Raji (cell line): ENCODE measurements around the gene MEGF11.

Experiments
- POLR2A ChIP-seq: IDR thresholded peaks from 2 replicates; pipeline ENCODE4 v1.6.1; 2011; ENCODE audit warnings: low read depth, low read length, control low read depth; ENCODE audit not compliant: insufficient read depth

MEGF11 gene

DNA sequence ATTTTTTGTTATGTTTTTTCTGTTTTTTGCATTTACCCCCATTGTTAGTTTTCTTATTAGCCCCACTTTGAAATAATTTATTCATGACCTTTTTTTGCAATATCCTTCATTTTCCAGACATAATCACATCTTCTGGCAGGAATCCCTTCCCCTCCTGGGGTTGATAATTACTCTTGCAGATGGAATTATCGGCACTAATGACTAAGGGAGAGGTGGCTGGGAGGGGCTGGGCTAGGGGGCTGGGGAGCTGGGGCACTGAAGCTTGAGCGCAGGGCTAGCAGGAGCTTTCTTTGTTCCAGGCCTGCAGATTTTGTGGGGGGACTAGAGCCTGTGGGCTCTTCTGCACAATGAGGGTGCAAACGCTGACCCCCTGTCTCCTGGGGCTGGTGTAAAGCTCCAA lies 306.5 kb downstream of the MEGF11 start:
- no peak for TF ChIP-seq POLR2A

DNA sequence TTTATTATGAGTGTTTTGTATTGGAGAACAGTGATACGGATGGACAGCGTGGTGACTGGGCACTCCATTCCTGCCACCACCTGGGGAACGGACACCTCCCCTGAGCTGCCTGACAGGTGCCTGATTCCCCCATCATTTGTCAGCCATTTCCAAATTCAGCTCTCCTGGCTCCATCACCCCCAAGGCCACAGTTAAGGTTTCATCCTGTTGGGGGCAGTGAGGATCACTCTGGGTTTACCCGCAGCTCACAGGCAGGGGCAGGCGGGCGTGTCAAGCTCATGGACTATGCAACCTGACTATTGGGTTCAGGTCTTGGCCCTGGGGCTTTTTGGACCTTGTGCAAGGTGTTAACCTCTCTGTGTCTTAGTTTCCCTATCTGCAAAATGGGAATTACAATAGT lies 307.9 kb downstream of the MEGF11 start:
- TF ChIP-seq POLR2A: no peak

DNA sequence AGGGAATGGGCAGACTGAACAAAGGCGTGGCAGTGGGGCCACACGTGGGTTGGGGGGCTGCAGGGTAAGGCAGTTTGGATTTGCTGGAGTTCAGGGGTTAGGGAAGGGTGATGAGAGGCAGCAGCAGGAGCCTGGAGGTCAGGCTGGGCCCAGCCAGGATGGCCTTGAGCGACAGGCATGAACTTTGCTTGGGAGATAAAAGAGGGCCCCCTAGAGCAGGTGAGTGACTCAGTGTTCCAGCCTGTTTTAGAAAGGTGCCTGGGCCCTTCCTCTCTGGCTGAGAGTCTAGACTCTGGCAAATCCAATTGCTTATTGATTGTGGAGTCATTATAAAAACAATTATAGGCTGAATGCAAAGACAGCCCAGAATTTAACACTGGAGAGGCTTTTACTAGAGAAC lies 309.1 kb downstream of the MEGF11 start:
- TF ChIP-seq POLR2A: no peak

DNA sequence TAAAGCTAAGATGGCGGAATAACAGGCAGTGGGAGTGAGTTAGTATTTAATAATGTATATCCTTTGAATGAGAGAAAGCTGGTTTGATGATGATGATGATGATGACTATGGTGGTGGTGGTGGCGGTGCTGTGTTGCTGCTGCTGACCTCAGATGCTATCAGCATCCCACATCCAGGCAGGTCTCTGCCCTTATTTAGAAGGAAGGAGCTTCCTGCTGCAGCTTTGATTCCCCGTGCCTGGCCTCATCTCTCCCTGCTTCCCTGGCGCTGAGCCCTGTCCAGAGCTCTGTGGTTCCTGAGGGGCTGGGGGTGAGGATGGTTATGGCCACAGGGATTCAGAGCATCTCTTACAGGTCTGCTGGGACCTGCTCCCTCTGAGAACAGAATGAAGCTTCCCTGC lies 311.1 kb downstream of the MEGF11 start:
- TF ChIP-seq POLR2A: no peak

DNA sequence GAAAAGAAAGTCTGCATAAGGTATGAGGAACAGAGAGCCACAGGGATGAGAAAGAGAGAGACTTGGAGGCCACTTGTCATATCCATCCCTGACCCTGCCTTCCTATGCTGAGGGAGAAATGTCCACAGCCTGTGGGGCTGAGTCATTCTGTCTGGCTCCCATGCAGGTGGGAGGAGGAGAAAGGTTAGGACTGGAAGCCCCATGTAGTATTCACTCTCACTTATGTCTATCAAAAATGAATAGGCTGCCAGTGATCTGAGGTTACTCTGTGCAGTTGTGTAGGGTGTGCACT lies 313.0 kb downstream of the MEGF11 start:
- no peak for TF ChIP-seq POLR2A

DNA sequence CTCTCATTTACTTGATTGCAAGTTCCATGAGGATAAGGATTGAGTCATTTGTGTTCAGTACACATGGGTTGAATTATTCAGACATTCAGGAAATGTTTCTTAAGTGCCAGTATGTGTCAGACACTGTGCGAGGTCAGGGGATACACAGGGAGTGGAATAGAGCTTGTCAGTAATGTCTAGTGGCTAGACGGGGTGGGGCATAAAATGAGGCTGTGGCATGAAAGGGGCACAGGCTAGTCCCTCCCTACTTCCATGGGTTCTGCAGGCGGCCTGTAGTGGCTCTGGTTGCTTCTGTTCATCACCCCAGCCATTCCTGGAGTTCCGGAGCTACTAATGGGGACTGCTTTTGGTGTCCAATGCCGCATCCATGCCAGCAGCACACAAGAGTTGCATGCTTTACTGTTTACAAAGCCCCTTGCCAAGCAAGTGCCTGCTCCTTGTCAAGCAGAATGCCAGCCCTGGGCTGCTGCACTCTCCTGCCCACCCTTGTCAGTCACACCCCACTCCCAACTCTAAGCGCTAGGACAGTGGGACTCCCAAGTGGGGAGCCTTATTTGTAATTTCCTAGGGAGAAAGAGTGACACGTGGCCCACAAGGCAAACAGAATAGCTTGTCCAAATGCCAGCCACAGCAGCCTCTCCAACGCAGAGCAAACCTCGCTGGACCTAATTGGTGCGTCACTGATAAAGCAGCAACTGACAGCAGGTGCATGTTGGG lies 313.5 kb downstream of the MEGF11 start:
- TF ChIP-seq POLR2A: no peak

DNA sequence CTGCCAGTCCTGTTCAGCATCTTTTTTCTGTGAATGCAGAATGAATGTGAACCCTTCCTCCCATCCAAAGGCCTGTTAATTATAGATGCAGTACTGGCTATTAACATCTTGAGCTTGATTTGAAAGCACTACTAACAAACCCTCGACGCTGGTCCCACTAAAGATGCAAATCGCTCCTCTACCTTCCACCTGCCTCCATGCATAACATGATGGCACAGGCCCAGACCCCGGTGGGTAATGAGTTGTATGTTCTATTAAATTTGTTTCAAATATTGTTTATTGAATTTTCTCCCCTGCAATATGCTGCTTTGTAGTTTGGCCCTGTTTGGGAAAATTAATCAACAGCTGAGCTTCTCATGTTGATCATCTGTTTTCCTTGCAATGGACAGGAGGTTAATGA lies 314.9 kb downstream of the MEGF11 start:
- TF ChIP-seq POLR2A: no peak

DNA sequence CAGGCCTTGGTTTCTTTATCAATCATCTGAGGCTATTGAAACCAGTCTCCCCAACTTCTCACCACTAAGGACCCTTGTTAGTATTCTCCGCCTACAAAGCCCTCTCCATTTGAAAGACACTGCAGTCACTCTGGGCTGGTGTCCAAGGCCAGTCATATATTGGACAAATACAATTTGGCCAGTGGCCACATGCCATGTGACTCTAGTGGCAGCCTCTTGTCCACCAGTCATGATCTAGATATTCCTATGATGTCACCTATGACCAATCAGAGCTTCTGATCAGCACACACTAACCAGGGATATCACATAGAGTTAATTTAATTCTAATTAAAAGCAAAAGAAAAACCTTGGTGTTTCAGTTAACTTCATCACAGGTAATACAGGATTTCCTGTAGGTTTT lies 316.1 kb downstream of the MEGF11 start:
- no peak for TF ChIP-seq POLR2A

DNA sequence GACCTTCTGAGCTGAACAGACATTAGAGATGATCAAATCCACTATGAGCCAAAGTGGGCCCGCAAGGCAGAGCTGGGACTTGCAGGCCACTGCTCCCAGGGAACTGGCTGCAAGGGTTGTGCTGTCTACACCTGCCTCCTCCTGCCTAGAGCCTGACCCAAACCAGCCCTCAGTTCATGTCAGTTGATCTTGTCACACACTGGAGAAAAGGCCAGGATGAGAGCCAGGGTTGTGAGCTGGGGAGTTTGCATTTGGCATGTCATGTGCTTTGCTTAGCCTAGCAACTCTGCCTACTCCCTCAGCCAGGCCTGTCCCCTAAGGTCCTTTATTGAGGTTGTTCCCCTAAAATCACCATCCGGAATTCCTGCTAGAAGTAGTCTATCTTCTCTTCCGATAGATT lies 316.5 kb downstream of the MEGF11 start:
- no peak for TF ChIP-seq POLR2A

DNA sequence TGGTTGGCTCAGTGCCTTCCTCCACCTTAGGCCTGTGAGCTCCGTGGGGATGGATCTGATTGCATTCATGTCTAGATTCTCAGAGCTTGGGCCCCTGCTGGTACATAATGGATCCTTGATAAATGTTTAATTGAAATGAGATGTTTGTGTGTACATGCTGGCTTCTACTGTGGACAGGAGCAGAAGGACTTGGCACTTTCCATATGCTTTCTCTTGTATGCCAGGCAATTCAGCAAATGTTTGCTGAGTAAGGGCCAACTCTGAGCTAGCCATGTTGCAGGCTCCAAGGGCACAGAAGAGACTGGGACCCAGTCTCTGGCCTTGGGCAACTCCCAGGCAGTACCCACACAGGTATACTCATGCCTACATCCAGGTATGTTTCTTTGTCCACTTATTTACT lies 317.3 kb downstream of the MEGF11 start:
- TF ChIP-seq POLR2A: no peak

DNA sequence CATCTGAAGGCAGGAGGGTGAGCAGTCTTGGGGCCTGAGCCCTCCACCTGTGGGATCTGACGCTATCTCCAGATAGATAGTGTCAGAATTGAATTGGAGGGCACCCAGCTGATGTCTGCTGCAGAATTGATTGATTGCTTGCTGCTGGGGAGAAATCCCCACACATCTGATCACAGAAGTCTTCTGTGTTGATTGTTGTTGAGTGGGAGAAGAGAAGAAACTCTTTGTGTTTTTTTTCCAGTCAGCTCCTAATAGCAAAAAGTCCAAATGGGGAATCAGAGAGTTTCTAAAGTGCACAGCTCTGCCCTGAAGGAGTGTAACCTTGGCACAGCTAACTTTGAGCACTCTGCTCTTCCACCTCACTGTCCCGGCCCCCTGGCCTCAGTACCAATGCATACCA lies 318.2 kb downstream of the MEGF11 start:
- TF ChIP-seq POLR2A: no peak

DNA sequence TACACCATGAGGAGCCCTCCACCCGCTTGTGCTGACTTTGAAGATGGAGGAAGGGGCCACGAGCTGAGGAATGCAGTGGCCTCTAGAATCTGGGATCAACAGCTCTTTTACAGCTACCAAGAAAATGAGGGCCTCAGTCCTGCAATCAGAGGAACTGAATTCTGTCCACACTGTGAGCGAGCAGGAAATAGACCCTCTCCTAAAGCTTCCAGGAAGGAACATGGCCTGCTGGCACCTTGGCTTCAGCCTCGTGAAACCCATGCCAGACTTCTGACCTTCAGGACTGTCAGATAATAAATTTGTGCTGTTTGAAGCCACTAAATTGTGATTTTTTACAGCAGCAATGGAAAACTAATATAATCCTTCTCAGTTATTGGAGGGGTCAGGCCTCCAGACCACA lies 322.3 kb downstream of the MEGF11 start:
- no peak for TF ChIP-seq POLR2A

DNA sequence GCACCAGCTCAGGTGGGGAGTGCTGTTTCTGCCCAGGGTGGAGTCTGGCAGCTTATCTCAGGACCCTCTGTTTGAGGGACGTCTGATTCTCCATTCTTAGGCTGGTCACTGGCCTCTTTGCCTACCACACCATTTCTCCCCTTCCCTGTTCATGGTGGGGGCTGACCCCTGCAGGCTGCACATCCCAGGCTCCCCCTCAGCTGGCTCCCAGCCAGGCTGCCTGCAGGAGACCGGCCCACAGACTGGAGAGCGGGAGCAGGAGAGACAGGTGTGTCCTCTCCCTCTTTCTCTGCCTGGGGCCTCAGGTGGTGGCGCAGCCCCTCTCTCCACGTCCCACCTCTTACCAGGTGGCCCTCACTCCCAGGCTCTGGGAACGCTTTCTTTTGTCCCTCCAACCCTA lies 323.4 kb downstream of the MEGF11 start:
- no peak for TF ChIP-seq POLR2A

DNA sequence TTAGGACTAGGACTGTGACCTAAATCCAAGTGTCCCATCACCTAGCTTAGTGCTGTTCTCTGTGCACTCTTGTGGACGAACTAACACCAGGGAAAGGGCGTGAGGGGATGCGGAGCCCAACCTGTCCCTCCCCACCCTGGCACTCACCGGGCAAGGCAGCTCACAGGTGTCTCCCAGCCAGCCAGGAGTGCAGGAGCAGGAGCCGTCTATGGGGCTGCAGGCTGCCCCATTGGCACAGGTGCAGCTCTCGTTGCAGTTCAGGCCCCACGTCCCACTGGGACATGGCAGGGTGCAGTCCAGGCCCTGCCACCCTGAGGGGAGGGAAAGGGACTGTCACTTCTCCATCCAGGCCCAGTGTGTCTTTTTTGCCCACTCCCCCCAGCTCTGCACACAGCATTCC lies 324.0 kb downstream of the MEGF11 start:
- TF ChIP-seq POLR2A: no peak

DNA sequence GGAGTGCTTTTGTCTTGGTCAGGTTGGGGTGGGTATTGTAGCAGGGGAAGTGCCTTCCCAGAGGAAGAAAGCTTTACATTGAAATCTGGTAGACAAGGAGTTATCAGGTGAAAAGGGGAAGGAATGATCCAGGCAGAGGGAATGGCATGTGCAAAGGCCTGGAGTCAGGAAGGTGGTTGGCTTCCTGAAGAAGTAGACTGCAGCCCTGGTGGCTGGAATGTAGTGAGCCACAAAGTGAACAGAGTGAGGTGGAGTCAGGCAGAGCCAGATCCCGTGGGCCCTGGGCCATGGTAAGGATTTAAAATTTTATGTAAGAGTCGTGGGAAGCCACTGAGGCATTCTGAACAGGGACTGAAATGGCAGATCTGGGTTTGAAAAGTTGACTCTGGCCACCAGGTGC lies 326.0 kb downstream of the MEGF11 start:
- TF ChIP-seq POLR2A: no peak

DNA sequence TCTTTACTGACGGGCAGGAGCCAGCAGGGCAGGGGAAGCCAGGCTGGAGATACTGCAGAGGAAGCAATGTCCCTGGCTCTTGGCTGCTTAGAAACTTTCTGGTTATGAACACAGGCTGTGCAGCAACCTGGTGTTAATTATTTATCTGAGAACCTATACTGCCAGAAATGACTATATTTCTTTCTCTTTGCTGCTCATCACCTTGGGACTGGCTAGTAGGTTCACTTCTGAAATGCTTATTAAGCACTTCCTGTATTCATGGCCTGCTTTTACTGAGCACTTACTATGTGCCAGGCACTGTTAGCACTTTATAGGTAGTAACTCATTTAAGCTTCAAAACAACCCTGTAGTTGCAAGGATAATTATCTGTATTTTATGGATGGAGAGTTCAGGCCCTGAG lies 326.7 kb downstream of the MEGF11 start:
- no peak for TF ChIP-seq POLR2A

DNA sequence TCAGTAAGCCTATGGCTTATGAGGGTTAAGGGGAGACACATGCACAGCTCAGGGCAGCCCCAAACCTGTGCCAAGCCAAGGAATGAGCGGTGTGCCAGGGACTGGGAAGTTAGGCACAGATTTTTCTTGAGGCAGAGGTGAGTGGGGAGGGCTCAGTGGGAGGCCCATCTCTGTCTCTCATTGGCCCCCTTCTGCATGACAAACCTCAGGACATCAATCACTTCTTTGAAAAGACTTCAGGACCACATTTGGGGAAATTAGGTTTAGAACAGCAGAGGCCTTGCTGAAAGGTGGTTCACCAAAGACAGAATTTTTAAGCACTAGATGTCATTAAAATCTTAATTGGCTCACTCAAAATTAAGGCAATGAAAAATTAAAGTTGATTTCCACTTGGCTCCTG lies 327.1 kb downstream of the MEGF11 start:
- TF ChIP-seq POLR2A: no peak

DNA sequence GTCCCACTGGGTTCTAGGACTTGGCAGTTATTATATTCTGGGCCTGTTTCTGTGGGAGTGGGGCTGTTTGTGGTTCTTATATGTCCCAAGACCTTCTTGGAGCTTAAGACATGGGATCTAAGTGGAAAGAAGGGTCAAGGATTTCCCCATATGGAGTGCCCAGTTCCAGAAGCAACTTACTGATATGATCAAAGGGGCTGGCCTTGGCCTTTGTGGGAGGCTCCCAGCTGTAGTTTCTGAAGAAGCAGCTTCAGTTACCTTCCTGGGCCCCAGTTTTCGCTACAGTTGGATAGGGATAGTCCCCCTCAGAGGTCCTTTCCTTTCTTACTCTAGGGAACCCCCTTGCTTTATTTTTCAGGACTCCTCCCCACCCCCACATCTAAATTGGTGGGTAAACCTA lies 328.2 kb downstream of the MEGF11 start:
- TF ChIP-seq POLR2A: no peak
